HG02763 (cell line): Measurements from ENCODE around the gene CCNY.

ENCODE experiments used
- ATAC-seq: cut with Tn5 transposase; IDR thresholded peaks from one replicate; pipeline ENCODE4 v1.9.1; 2021; ENCODE audit warnings: mild to moderate bottlenecking, moderate library complexity; ENCODE audit not compliant: unreplicated experiment

CCNY gene

DNA sequence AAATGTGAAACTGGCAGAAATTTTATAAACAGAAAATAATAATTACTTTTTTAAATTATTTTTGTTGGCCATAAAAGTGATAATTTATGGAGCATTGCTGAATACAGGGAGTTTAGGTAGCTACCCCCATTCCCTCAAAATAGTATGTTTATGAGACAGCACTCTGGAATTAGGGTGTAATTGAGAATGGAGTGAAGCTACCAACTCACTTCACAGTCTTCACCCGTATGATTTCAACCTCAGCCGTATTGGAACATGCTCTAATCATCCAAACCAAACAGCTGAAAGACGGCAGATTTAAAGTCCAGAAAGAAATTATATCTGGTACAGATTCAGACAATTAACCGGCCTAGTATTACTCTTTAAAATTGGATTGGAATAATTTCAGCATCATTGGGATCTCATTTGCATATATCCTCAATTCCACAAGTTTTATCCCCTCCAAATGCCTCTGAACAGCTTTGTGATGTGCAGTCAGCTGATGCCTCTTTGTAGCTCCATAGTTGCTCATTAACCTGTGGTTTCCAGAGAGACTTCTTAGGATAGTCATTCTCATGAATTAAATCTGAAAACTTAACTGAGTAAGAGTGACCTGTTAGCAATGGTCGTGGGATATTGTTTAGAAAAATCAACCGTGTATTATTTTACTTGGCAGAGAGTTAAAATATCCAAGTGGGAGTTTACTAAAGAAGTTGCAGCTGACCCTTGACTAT is 209.7 kb downstream of the CCNY start:
- ATAC-seq, result no peak

DNA sequence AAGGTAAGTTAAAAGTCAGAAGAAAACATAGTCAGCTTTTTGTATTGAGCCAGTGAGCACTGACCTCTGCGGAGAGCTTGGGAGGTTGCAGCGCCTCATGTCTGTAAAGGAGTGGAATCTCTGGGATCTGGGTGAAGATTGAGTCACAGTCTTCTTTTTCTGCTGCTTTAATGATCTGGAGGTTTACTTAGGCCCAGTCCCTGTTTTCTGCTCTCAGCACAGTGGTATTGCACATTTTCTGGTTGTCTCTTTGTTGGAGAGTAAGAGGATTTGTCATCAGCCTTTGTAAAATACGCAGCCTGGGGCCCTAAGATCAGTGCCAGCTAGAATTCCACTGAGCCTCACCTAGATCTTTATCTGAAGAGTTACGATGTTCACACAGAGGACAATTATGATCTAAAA is 210.5 kb downstream of the CCNY start:
- ATAC-seq, result no peak

DNA sequence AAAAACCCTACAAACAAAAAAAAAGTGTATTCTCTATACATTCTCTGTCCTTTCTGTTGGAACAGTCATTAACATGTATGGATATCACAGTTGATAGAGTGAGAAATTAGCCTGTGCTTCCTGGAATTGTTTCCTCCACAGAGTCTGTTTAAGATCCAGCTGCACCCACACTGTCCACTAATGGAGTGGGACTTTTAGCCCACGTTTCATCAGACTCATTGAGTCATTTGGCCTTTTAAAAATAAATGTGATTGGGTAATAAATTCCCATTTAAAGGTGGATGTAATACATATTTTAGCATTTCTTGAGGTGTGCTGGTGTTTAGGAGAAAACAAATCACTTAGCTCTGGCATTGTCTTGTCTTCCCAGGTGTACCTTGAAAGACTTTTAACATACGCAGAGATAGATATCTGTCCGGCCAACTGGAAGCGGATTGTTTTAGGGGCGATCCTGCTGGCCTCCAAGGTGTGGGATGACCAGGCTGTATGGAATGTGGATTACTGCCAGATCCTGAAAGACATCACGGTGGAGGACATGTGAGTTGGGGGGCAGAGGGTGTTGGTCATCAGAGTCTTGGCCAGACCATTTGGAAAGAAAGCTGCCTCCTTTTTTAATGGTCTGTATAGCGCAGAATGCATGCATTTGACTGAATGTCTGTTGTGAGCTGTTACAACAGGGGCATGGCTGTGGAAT is 216.5 kb downstream of the CCNY start:
- ATAC-seq, result no peak

DNA sequence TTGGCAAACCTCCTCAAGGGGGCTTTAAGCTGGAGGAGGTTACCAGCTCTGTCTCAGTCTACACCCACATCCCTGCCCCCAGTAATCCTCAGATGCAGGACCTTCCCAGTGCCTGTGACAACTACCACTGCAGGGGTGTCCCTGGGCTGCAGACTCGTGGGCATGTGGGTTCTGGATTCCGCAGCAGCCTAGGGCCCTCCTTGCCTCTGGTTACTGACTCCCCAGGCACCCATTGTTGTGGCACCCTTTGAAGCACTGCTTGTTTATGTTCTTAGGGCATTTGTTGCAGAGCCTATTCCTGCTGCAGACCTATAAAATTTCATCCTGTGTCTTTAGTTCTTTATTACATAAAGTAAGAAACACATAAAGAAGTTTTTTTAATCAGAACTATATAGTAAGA is 217.7 kb downstream of the CCNY start:
- no peak for ATAC-seq

DNA sequence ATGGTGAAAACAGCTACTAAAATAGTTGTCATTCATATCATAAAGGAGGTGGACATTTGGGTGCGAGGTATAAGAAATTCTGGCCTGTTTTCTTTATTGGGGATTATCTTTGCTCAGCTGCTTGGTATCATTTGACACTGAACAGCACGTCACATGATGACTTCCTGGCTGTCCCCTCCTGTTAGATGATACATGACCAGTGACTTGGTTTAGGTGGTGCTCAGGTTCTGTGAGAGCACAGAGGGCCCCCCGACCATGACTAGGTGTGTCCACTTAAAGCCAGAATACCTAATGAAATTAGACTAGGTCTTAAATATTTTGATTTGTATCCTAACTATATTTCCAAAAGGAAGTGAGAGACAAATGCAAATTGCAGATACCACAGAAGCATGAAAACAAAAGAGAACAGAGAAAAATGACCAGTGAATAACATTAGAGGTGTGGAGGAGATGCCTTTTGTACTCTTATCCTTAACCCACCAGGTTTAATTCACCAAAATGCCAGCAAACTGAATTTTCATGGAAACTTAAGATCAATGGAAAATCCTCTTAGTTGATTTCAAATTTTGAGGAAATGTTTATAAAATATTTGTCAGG is 218.2 kb downstream of the CCNY start:
- ATAC-seq, result no peak

DNA sequence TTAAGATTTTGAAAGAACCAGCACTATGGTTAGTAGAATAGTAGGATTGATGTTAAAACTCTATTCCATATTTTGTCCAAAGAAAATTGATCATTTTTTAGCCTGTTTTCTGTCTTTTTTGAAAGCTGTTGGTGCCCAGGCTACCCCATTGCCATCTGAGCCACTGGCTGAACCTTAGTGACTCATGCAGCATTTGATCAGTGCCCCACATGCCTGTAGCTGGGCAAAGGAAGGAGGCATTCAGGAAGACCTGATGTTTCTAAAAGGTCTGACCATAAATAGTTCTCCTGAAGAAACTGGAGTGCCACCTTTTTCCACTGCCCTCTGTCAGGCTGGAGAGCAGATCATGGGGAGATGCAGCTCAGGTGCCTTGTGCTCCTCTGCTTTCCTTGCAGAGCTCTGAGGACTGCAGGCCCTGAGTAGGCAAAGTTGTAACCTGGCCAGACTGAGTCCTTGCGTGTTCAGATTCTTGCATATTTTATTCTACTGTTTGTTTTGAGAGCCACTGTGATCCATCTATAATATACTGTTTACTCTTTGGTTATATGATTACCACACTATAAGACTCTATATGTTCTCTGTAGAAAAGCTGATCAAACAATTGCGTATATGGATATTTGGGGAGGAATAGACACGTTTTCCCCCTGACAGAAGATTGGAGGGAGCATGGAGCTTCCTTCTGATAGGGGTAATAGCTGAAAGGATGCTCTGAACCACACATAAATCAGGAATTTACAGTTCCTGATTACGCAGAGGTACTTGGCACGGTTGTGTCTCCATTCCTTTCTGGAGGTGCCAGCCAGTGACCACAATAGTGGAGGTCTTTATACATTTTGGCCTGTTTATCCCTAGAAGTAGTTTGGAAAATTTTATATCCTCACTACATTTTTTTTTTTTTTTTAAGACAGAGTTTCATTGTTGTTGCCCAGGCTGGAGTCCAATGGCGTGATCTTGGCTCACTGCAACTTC is 219.9 kb downstream of the CCNY start:
- no peak for ATAC-seq

DNA sequence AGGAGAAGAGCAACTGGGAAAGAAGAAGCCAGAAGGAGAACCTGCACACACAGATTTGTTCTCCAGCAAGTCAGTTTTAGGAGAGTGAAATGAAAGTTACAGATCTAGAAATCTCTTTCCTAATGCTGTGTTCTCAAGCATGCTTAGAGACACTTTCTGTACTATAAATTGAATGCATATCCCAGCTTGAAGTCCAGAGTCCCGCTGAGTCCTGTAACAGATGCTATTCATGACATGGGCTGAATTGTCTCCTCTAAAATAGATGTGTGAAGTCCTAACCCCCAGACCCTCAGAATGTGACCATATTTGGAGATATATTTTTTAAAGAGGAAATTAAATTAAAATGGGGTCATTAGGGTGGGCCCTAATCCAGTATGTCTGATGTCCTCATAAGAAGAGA is 222.0 kb downstream of the CCNY start:
- no peak for ATAC-seq

DNA sequence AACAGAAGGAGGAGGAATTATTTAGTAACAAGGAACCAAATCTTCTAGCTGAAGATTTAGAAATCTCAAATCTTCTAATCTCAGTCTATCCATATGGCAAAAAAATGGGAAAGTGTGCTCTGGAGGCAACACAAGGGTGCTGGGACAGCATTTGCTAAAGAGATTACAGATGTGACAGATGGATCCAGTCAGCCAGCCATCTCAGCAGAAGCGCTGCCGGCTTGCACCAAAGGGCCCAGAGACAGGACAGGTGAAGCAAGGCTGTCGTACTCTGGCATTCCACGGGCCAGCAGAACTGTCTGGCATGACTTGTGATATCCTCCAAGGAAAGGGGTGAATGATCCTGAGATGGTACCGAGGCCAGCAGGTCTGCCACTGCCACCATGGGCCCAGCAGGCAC is 223.1 kb downstream of the CCNY start:
- ATAC-seq, result no peak

DNA sequence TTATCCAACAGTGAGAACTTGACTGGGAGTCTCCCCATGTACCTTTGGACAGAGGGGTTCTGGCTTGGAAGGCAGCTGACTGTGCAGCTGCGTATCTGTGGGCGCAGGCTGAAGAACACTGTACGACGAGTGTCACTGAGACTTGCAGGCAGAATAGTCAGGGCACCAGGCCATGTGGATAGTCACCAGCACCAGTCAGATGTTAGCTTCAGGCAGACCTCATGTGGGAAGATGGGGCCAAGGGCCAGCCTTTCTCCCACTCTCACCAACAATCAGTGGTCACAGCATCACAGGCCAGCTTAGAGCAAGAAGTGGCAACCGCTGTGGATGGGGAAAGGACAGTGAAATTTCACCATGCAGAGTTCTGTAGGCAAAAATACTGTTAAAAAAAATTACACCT is 225.4 kb downstream of the CCNY start:
- ATAC-seq, result no peak

DNA sequence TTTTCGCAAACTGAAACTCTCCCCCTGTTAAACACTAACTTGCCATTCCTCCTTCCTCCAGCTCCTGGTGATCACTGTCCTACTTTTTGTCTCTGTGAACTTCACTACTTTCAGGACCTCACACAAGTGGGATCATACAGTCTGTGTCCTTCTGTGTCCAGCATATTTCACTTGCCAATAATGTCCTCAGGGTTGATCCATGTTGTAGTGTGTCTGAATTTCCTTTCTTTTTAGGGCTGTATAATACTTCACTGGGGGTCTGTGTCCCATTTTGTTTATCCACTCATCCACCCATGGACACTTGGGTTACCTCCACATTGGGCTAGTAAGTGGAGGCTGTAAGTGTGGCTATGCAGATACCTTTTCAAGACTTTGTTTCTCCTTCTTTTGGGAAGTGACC is 226.1 kb downstream of the CCNY start:
- ATAC-seq, result no peak

DNA sequence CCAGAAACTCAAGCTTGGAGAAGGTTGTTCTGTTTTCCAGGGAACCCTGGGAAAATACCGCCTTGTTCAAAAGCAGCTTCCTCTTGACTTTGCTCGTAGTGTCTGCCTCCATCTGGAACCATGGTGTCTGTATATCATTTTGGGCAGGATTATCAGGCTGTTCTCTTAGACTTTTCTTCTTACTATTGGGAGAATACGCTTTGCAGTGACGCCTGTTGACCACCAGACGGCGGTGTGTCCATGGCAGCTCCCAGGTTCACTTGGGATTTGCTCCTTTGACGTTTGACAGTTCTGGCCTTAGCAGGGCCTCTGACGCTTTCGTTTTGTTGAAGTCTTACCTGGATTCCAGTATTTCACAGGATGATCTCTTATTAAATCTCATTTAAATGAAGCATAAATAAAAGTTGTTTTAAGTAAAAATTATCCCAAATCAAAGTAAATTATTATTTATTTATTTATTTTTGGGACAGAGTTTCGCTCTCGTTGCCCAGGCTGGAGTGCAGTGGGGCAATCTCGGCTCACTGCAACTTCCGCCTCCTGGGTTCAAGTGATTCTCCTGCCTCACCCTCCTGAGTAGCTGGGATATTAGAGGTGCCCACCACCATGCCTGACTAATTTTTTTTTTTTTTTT is 227.1 kb downstream of the CCNY start:
- no peak for ATAC-seq

DNA sequence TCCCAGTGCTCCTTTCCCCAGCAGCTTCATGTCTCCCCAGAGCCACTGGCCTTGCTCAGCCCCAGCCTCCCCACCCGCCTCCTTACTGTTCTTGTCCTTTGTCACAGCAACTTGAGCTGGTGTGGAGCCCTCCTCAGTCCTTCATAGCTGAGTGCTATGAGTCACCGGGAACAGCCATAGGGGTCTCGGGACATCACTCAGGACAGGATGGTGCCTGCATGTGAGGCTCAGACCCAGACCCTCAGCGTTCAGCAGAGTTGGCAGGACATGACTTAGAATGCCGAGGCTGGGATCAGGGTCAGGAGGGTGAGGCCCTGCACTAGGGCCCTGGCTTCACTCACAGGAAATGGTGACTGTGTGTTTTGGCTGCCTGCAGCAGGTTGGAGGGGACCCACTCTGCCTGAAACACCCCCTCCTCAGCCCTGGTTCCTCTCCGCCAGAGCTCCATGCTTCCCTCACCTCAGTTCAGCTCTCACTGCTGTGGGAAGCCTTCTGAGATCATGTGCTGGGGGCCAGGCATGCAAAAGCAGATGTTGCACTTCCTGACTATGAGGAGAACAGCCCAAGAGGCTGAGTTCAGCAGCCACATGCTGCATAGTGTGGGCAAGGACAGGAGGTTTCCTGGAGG is 228.1 kb downstream of the CCNY start:
- no peak for ATAC-seq

DNA sequence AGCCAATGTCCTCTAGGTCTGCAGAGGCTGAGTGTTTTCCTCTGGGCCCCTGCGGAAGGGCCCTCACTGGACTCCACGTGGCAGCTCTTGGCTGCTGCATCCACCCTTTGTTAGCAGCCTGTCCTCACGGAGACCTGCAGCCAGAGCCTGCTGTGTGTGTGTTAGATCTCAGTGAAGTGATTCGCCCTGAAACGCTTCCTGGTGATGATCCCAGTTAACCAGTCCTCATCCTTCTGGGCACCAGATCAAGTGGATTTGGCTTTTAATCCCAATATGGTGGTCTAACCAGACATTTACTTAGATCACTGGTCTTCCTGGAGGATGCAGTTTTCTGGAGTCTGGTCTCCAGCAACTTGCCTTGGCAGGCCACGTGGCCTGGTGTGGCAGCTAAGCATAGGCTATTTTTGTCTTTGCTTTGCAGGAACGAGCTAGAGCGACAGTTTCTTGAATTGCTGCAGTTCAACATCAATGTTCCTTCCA is 229.3 kb downstream of the CCNY start:
- ATAC-seq, result no peak

DNA sequence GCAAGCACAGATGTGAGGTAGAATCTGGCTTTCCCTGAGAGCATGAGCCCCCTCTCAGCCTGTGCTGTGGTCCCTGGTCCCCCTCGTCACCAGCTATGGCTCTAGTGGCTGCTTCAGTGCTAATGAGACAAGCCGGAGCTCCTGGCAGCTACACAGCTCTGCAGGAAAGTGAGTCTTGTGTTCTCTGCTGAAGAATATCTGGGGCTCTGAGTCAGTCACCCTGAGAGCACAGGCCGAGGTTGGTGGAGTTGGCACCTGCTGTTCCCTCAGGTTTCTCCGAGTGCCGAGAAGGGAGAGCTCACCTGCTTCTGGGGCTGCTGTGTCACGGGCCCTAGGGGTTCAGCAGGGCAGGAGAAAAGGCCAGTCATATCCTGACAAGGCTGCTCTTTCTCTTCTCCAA is 231.6 kb downstream of the CCNY start:
- ATAC-seq, result no peak

DNA sequence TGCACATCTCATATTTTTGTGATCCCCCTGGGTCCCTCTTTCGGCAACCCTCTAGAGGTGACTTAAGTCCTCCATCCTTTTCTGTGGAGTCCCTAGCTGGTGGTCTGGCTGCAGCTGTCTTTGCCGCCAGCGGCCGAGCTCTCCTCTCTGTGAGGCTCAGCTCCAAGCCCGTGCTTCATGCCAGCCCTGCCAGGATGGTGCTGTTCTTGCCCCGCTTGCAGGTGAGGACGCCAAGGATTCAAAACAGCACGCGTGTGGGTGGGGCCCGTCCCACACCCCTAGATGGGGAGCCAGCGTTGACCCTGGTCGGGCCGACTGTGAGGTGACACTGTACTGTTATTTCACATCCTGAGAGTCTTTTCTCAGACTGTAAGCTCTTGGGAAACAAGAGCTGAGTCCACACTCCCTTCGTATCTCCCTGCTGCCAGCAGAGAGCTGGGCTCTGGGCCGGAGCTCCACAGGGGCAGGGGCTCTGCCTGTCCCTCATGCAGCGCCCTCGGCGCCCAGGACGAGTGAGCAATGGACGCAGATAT is 232.2 kb downstream of the CCNY start:
- ATAC-seq, result no peak

DNA sequence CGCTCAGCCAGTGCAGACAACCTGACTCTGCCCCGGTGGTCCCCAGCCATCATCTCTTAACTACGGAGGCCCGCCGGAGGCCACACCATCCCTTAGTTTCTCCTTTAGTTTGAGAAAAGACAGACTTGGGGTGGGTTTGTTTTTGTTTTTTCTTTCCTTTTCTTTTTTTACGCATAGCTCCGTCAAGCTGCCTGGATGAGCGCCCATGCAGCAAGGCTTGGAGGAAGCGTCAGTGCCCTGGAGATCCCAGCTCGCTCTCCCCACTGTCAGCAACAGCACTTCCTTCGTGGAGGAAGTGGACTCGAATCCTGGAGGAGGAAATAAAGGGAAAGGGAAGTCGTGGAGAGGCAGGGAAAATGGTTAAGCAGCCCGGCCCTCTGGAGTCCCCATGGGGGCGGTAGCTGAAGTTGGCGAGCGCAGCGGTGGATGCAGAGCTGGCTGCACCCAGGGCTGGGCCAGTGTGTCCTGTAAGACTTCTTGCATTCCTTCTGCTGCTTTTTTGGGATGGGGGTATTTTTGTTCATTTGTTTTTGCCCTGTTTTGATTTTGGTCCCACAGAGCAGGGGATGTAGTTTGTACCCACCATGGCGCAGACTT is 232.9 kb downstream of the CCNY start:
- ATAC-seq, result no peak

DNA sequence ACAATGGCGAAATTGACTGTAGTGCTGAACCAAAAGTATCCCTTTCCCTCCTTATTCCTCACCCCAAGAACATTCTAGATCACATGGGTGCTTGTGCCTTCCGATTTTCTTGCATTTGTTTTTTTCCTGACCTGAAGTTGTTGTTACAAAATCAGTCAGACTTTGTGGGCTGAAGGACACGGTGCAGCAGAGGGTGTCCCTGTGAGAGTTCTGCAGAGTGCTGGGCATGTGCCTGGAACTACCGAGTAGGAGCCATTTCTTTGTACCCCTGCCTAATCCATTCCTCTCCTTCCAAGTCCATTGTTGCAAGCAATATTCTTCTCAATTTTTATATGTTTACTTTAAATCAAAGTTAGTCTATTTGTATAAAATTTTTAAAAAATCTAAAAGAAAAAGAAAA is 233.5 kb downstream of the CCNY start:
- no peak for ATAC-seq

DNA sequence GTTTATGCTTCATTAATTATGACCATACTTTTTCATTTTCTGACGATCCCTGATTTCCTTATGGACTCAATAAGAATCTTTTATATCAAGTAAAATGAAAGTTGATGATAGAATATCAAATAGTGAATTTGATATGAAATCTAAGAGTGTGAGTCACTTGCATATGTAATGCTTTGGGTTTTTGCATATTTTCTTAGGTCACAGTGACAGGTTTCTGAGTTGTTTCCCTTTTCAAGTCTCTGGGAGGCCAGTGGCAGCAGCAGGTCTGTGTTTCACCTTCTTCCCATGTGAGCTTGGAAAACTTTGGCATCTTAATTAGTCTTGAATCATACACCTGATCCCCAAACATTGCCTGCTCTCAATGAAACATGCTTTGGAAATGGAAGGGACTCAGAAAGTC is 234.1 kb downstream of the CCNY start:
- ATAC-seq, result no peak

DNA sequence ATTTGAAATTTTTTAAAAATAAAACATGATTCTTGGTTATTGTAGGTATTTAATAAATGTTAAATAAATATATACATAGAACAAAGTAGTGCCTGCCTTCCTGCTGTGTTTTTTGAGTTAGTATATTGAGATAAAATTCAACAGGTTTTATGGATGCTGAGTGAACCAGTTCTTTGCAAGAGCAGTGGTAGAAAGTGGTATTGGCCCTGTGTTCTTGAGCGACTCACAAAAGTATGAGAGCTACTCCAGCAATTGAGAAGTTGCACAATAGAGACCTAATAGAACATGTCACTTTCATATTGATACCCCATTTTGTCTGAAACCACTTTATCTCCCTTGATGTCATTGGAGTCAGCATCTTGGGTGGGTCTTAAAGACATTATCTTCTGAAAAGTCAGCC is 236.3 kb downstream of the CCNY start:
- no peak for ATAC-seq

DNA sequence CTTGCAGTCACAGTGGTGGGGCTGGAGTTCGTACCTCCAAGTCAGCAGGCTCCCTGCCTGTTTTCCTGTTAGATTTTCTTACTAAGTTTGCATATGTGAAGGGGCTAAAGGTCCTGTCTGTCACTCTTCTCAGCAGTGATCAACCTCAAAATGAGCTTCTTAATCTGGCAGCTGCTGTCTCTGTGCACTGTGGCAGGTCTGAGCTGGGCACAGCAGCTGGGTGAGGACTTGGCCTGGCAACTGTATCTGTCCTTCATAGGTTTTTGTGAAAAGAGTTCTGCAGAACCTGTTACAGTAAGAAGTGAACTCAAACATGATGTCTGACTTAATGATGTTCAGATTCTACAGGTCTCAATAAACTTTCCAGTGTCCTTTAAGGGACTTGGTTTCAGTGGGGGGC is 237.5 kb downstream of the CCNY start:
- no peak for ATAC-seq
